GM12878 (cell line): ENCODE results near the gene CCDC110.

ENCODE experiments used
- CHD1 ChIP-seq: IDR thresholded peaks from 2 replicates; pipeline ENCODE4 v1.6.1; 2012; ENCODE audit warnings: low read depth, low read length, improper control_type of control experiment
- CTCF ChIP-seq, 3 experiments: IDR thresholded peaks in 2 of 3; conservative IDR thresholded peaks in 1 of 3; 2 replicates each; pipeline ENCODE4 v1.5.1; 2011; ENCODE audit warnings: low read depth in 3 of 3, low read length in 3 of 3, mild to moderate bottlenecking in 3 of 3, control low read depth in 2 of 3, moderate library complexity in 2 of 3, inconsistent platforms in 1 of 3, mixed read lengths in 1 of 3; ENCODE audit not compliant: control insufficient read depth in 2 of 3, insufficient read depth in 1 of 3; ENCODE audit errors: extremely low read depth in 1 of 3
- SP1 ChIP-seq: IDR thresholded peaks from one replicate; pipeline ENCODE4 v1.6.1; 2011; ENCODE audit warnings: low read depth, low read length
- SRF ChIP-seq, 2 experiments: IDR thresholded peaks; 2 replicates each; pipeline ENCODE4 v1.6.1; 2011; ENCODE audit warnings: low read depth in 2 of 2, low read length in 2 of 2, mild to moderate bottlenecking in 1 of 2, moderate library complexity in 1 of 2
- TARDBP ChIP-seq: IDR thresholded peaks from 2 replicates; pipeline ENCODE4 v1.6.1; 2016; ENCODE audit warnings: borderline replicate concordance

GRCh38 chr4:185405296-185405999 is 66.1 kb downstream of the CCDC110 start:
- TF ChIP-seq SP1: no peak
- no peak for TF ChIP-seq CHD1
- no peak for TF ChIP-seq CTCF (IDR thresholded peaks at IDR 0.05 in 2 of 3, conservative IDR thresholded peaks at IDR 0.05 in 1 of 3; ENCODE audit: control insufficient read depth in 2 of 3, extremely low read depth in 1 of 3, insufficient read depth in 1 of 3, low read depth in 3 of 3, low read length in 3 of 3)
- TF ChIP-seq SRF (IDR thresholded peaks at IDR 0.05; ENCODE audit: low read depth in 2 of 2, low read length in 2 of 2): no peak
- no peak for TF ChIP-seq TARDBP
